Renal cortex interstitium (tissue), 11 donors: ENCODE measurements around the gene CASQ2. TPM values are rescaled to one million over a fixed set of nuclear protein-coding genes. Genes with fewer than 3 reads are reported as not detected.

Experiments
- DNase-seq, 11 donors: peaks; one replicate each; pipeline ENCODE4 v3.0.0-alpha.2; 2013; ENCODE audit warnings: low read depth in 9 of 11, low spot score in 4 of 11; ENCODE audit errors: extremely low read depth in 1 of 11
- polyA plus RNA-seq, 3 donors: library from polyadenylated mRNA; unstranded; fragments of 120-200 nt; gene quantifications; one replicate each; pipeline ENCODE4 v1.2.1, GENCODE V29; 2013; ENCODE audit not compliant: insufficient read length in 3 of 3

CASQ2 gene
- polyA plus RNA-seq, 3 donors: 0.48 to 1.3 (median 0.68) TPM

DNA sequence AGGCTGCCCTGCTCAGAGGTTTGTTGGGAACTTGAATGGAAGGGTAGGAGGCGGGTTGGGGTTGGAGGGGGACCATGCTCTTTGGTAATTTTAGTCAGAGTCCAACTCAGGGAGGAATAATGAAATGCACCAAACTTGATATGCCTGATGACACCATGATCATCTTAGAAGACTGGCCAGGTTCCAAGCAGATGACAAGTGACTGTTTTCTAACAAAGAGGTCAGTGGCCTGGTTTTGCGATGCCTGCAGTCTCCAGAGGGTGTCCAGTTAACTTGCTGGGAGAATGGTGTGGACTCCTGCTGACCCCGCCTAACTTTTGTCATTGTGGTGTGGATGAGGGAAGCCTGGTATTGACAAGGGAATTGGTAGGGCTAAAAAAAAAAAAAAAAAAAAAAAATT is 114.4 kb downstream of the CASQ2 start:
- DNase-seq: no peak

GRCh38 chr1:115652236-115652788 is 116.2 kb downstream of the CASQ2 start:
- no peak for DNase-seq

DNA sequence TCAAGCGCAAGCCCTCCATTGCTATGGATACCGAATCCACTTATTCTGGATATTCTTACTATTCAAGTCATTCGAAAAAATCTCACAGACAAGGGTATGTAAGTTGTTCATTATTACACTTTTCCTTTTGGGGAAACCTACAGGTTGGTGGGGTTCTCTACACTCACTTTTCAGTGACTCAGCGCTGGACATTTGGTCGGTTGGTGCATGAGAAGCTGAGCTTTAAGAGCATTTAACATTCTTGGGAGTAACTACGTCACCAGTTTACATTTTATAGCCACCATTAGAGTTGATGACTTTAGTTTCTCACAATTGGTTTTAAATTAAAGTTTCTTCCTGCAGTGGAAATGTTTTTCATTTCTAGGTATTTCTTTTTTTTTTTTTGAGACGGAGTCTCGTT is 117.1 kb downstream of the CASQ2 start:
- DNase-seq: no peak

DNA sequence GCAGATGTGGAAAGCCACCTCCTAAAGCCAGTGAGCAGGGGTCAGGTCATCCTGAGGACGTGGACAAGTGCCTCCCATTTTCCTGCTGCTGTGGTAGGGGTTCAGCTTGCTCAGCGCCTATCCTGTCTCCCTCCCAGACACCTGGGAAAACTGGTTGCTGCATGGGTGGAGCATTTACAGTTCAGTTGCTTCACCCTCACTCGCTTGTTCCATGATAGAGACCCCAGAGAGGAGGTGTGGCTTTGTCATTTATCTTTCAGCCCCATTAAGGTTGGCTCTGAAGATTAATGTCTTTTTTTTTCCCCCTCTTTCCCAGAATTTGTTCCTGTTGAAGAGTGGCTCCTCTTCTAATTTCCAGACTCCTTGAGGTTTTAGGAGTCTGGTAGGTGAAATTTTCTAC is 117.6 kb downstream of the CASQ2 start:
- no peak for DNase-seq

Other genes starting within 250 kb of the CASQ2 start
- 10 to 100 TPM; 13.1 to 14.5 (median 13.6) TPM for gene VANGL1, start 126.7 kb downstream of the CASQ2 start, polyA plus RNA-seq
- not detected for gene NHLH2, start 72.4 kb upstream of the CASQ2 start, polyA plus RNA-seq
- gene SLC22A15, start 207.8 kb upstream of the CASQ2 start, polyA plus RNA-seq: 1 to 10 TPM; 4.1 to 6.5 (median 6.2) TPM